Measurements from ENCODE around the gene OPCML.

OPCML gene

DNA sequence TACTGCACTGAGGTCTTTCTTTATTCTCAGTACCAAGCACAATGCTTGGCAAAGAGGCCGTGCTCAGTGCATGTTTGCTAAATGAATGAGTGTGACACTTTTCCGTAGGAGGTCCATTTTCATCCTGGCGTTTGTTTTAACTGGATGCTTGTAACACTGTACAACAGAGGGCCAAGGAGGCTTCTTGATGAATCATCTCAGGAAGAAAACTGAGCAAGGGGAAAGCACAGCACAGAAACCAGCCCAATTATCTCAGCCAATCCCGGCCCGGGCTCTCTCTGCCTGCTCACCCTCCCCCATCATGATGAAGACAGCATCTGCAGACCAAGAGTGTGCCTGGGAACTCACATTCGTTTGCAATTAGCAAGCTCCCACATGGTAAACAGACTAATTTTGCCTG is 570.3 kb downstream of the OPCML start:
- no peak for DNase-seq

DNA sequence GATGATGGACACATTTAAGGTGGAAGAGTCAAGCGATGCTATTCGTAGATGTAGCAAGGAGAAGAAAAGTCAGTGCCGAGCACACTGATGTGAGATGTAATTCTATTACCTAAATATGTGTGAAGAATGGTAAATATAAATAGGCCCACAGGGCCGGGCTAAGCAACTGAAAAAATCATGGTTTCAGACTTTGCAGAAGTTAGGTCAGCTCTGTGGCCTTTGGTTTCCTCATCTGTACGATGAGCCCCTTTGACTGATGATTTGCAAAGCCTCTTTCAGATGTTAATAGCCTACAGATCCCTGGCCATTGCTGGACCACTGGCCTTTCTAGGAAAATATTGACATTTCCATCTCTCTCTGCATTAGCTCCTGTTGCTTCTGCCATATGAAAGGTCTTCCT is 570.8 kb downstream of the OPCML start:
- no peak for DNase-seq

DNA sequence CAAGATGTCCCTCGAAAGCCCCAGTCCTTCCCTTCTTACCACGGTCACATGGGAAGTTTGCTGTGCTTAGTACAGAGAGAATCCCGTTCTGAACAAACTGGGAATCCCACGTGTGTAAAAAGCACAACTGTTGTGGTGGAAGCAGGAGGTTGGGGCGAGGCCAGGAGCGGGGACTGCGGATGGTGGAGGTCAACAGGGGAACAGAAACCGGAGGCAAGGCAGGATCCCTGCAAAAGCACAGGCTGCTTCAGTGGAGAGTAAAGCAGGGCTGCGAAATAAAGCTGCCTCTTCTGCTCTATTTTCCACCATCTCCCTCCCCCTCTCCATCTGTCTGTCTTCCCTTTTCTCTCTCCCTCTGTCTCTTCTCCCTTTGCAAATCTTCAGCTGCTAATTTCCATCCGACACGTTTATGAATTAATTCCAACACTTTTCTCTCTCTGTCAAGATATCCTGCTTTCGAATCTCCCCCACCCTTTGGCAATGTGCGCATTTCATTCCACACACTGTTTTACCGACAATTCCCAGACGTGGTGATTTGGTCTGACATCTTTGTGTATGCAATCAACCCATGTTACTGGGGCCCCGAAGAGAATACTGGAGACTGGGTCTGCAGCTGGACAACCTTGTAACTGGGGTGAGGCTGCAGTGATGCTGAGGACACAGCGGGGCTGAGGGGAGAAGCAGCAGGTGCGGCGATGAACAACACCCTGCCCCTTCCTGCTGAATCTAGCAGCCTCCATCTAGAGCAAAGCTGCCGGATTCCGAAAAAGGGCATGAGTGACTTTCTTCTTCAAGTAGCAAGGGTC is 571.8 kb downstream of the OPCML start:
- DNase-seq = no peak

DNA sequence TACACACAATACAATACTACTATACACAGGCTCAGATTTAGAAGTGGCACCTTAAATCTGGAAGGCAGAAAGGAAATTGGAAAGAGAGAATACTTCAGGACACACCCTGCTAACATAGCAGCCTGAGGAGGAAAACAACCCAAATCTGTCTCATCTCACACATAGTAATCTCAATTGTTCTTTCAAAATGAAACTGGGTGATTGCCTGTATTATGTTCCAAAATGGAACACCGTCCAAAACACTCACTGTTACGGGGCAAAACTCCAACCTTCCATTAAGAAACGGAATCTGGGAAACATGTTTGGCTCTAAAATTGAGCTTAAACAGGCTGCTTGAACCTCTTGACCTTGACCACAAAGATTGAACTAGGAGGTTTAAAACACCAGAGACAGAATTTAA is 572.6 kb downstream of the OPCML start:
- DNase-seq = no peak

DNA sequence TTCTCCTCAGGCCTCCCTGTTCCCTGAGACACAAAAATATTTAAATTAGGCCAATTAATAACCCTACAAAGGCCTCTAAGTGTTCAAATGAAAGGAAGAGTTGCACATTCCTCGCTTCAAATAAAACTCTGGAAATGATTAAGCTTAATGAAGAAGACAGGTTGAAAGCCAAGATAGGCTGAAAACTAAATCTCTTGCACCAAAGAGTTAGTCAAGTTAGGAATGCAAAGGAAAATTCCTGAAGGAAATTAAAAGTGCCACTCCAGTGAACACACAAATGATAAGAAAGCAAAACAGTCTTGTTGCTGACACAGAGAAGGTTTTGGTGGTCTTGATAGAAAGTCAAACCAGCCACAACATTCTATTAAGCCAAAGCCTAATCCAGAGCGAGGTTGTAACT is 574.4 kb downstream of the OPCML start:
- no peak for DNase-seq

DNA sequence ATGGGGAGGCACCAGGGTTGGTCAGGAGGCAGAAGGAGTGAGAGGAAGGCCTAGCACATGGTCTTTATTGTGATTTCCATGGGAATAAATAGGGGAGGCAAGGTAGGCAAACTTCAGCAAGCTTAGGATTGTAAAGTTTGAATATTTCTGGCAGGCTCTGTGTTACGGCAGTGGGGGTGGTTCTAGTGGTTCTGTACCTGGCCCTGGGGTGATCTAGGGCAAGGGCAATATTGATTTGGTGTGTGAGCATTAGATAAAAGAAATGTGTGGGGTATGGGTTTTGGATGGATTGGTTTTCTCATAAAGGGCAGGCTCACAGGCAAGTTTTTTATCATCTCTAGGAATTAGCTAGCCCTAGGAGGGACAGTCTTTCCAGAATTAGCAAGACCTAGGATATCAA is 584.0 kb downstream of the OPCML start:
- no peak for DNase-seq

DNA sequence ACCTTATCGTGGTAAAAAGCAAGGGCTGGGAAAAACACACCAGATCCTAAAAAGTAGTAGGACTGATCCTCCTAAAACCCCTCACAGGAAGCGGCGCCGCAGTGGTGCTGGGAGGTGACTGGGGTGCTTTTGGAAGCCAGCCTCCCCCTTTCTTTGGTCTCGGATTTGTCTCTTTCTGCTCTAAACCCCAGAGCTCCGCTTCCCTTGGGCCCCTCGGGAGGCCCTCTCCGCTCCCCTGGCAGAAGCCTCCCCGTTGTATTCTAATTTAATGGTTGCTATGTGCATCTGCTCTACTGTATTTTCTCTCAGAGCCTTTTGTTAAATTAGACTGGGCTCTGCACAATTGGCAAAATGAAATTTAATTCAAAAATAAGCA is 587.7 kb downstream of the OPCML start:
- DNase-seq = no peak

DNA sequence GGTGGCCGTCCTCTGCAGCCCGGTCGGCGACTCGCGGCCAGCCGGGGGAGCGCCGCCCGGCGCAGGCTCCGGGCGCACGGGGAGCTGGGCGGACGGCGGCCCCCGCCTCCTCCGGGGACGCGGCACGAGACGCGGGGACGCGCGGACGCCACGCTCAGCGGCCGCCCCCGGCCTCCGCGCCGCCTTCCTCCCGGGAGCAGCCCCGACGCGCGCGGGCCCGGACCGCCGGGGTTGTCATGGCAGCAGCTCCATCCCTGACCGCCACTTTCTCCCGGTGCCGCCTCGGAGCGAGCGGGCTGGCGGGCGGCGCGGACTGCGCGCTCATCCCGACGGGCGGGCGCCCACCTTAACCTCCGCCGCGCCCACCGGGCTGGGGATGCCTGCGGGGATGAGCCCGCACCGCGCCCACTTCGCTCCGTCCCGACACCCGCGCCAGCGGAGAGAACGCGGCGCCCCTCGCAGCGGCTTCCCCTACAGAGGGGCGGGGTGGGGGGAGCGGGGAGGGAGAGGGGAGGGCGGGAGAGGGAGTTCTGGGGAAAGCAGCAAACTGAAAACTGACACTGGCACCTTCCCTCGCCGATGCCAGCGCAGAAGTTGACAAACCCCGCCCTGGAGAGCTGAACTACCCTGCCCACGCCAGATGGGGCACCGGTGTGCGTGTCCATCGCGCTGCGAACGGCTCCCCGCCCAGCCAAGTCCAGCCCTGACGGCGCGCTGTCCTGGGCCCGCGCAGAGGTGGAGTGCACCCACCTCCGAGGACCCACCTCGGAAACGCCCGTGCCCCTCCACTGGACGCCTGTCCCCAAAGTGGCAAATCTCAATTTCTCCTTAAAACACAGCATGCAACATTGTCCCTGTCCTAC is 588.4 kb downstream of the OPCML start:
- no peak for DNase-seq

DNA sequence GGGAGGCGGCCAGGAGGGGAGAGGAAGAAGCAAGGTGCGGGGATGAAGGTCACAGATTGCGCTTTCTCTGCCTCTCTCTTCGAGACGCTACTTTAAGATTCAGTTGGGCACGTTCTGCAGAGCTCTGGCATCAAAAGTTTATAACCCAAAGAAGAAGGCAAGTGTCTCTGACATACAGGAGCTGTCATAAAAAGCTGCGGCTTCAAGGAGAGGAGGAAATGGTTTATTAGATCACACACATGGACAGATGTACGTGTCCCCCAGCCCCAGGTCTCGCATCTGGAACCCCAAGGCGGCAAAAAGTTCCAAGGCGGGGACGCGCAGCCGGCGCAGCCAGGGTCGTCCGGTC is 589.0 kb downstream of the OPCML start:
- no peak for DNase-seq

DNA sequence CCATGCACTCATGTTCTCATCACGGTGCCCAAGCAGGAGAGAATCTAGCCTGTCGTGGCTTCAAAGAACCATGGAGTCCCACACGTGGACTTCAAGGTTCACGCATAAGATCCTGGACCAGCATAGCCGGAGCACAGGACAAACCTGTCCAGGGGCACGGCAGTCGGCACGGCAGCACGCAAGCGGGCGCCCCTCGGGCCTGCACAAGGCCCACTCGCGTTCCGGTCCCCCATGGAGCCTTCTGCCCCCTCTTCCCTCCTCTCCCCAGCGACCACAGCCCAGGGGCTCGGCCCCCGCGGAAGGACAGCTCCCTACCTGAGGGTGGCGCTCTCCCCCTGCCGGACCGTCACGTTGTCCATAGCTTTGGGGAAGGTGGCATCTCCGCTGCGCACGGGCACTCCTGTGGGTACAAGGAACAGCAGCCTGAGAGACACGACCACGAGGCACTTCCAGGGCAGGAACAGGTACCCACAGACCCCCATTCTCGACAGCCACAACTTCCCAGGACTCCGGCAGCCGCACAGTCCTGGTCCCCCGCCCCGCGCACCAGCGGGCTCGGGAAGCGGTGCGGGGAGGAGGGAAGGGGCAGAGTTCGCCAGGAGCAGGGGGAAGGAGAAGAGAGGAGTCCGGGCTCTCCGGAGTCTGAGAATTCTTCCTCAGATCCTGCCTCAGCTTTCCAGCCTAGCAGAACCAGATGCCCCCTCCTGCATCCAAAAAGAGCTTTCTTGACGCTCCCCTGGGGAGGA is 589.5 kb downstream of the OPCML start:
- no peak for DNase-seq

DNA sequence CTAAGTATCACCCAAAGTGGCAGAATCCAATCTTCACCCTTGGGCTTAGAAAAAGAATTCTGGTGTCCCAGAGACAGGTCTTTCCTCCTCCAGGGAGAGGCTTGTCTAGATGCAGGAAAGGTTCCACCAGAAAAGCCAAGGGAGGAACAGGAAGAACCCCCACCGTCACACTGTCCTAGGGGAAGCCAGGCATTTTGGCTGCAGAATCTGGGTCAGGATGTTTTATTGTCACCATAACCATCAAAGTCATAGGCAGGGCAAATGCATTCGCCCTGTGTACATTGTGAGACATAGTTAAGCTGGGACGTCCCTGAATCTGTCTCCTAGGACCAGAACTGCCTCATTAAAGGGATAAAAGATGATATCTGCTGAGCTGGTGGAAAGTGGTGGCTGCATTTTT is 590.5 kb downstream of the OPCML start:
- no peak for DNase-seq

DNA sequence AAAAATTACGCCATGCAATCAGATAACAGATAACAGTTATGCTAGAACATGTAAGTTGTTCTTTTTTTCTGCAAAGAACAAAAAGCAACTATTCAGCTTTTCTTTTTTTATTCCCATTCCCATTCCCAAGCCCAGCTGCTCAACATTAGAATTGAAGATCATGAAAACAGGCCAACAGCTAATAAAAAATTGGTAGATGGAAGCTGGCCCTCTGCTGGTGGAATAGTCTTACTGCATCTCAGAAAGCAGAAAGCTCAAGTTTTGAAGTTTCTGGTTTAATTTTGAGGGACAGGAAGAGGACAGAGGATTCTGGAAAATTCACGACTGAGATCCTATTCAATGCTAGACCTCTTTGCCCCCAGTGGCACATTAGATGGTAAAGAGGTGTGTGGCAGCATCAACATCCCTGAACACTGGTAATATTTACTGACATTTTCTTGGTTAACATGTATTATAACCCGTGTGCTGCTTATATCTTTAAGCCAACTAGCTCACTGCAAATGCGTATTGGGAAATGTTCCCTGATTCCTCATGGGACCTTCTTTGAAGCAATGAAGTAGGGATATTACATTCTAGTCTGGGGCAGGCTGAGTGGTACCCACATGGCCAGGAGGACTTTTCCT is 591.2 kb downstream of the OPCML start:
- DNase-seq = no peak

DNA sequence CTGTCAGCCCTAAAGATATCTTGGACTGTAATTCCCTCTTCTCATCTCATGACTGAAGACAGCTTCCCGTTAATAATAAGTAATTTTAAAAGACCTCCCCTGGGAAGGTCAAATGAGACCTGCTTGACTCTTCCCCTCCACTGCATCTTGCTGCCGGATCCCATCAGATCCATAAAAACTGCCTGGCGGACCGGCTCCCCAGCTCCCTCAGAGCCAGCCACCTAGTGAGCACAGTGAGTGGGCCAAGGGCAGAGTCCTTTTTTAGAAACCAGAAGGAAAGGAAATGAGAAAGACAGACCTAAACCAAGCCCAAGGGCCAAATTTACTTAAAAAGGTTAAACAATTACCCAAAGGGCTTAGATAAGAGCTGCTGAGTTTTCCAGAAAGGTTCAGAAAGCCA is 595.3 kb downstream of the OPCML start:
- DNase-seq = no peak

DNA sequence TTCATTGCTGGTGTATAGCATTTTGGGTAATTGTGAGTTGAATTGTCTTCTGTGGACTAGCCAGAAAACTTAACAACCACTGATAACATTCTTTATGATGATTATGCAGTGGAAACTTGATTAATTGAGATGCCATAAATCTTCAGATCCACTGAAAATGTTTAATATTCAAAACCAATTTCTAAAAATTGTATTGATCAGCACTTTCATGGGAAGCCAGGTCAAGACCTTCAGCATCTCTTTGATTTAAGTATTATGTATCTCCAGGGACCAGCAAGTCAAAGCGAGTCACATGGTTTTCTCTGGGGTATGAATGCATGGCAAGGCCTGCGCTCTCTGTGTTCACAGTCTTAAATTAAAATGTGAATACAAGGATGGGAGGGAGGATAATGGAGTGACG is 596.9 kb downstream of the OPCML start:
- no peak for DNase-seq

DNA sequence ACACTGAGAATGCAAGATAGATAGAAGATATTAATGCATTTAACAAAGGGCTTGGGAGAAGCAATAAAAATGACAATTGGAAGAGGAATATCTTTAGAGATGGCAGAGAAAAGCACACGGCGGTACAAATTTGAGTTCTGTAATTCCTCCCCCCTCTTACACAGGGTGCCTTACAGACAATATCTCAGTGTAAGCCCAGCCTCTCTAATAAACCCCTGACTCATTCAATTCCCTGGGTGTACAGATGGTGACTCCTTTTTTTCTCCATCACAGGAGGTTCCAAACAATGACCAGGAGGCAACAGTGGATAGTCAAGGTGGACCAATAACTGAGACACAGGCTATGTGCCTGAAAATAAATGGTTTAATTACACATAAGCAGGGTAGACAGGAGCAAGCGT is 598.6 kb downstream of the OPCML start:
- no peak for DNase-seq

DNA sequence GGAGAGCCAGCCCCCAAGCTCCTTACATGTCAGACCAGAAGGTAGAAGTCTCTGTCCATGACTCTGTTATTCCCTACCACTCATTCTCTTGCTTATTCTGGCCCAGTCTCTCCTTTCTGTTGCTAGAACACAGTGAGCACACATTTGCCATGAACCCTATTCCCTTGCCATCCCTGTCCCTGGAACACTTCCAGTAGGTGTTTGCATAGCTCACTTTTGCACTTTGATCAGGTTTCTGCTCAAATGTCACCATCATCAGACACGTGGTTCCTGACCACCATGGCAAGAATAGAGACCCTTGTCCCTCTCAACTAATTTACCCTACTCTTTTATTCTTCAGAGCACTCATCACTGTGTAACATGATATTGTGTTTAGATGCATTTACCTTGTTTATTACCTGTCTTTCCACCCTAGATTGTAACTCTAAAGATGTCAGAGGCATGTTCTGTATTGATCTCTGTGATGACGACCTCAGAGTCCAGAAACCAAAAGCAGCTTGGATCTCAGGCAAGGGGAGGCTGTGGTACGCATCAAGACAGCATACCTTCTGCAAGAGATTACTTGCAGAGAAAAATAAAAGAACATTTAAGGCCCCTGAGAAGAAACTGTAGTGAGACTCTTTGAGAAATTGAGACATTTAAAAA is 606.4 kb downstream of the OPCML start:
- DNase-seq = no peak

DNA sequence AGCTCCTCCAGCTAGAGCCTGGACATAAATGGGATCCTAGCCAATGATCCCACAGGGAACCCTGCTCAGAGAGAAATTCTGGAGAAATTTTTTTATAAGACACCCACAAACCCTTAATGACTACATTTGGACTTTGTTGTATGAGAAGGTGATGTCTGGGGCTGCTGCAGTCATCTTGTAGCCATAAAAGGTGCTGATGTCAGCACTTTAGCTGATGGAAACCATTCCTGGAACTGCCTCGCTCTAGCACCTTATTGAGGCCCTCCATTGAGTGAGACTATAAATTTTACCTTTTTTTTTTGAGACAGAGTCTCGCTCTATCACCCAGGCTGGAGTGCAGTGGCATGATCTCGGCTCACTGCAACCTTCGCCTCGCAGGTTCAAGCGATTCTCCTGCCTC is 610.7 kb downstream of the OPCML start:
- no peak for DNase-seq

DNA sequence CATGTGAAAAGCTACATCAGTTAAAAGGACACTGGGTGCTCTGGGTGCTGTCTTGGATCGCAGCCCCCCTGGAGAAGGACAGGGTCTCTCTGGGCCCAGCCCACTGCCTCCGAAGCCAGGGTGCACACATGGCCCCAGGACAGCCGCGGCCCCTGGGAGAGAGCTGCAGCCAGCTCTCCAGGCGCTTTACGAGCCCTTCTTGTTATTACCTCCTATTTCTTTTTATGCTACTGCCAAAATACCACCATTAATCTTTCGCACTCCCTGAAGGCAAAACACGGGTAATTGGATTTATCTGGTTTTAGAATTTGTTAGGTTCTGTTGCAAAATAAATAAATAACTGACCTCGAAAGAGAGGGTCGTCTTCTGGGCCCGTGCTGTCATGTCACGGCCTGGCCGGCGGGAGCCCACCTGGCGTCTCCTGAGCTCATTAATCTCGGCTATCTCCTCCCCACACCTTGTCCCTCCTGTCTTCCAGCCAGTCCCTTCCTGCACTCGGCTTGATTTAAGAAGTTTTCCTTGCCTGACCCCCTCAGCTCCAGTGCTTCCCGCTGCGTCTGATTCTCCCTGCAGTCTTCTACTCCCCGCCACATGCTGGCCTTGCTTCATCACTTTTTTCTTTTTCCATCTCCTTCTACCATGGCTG is 611.7 kb downstream of the OPCML start:
- DNase-seq = no peak

DNA sequence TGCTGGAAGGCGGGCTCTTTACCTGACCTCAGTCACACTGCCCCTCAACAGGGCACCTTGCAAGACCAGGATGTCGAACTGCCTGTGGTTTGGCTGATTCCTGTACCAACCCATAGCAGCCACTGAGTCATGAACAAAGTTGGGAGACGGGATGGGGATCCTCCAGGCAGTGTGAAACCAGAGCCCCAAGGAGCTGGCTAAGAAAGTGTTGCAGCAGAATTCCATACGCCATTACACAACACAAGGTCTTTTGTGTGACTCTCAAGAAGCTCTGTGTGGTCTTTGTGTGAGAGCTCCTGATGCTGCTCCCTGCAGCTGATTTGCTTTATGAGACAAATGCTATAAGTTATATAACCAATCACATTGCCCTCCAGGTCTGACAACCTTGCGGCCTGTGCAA is 617.7 kb downstream of the OPCML start:
- no peak for DNase-seq

DNA sequence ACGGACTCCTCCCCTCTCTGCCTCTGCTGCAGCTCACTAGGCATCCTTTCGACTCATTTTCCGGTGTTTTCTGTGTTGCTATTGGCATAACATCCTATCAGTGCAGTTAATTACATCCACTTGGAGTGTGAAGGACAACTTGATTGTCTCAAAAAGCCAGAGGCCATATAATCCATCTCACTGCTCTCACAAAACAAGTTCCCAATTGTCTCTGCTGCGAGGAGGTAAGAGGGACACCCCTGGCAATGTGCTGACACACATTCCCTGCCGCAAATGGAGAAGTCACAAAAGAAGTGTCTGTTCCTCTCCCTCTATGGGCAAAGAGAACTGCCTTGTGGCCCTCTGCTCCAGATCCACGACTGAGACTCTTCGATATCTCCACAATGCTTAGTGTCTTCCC is 618.4 kb downstream of the OPCML start:
- DNase-seq = no peak

DNA sequence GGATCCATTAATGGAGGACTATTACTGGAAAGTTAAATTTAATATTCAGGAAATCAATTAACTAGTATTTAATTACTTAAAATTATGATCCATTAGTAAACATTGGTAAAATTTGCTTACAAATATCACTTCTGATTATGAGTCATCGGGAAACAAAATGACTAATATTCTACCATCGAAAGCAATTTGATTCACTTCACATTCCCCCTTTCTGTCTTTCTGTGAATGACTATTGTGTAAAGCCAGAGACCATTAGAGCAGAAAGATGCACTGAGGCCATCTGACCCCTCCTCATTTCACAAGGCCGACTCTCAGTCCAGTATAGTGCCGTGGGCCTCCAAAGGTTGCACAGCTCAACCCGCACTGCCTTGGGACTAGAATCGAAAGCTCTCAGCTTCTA is 619.0 kb downstream of the OPCML start:
- no peak for DNase-seq

DNA sequence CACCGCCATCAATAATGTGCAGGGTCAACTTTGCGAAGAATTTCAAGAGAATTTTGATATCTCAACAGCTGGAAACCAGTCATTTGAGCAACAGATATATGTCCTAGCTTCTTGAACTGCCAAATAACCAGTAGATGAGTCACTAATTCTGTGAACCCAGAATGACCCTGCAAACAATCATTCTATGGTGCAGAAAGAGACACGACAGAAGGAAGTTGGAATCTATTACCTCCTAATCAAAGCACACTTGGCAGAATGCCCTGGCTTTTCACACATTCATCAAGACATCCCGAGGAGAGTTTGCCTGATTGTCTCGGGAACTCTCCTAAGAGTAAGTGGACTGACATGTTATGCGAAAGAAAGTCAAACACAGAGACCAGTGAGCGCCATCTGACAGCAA is 621.1 kb downstream of the OPCML start:
- DNase-seq = no peak
